B cell (primary cell): ENCODE results near the gene ETFRF1. TPM values are rescaled to one million over a fixed set of nuclear protein-coding genes. Genes with fewer than 3 reads are reported as not detected.
A peak's percentile ranks its signal among the peaks of the same experiment; 100 is the strongest.

Experiments used
- ATAC-seq: fragments of 200-7000 bp; cut with Tn5 transposase; one replicate; pipeline ENCODE4 v1.10.0; 2021; ENCODE audit warnings: low read depth, mild to moderate bottlenecking, moderate number of reproducible peaks, moderate library complexity
- CTCF ChIA-PET: fragments of 350-600 bp; sonication (Branson Sonifier 250); formaldehyde crosslinking; loops from one replicate; lab custom pipeline; 2021; ENCODE audit warnings: antibody characterized with exemption, inconsistent platforms; lab: Charles Lee
- POLR2A ChIA-PET: fragments of 350-600 bp; sonication (Branson Sonifier 250); formaldehyde crosslinking; loops from one replicate; lab custom pipeline; 2021; ENCODE audit warnings: antibody characterized with exemption; lab: Charles Lee
- DNase-seq: peaks from one replicate; pipeline ENCODE4 v3.0.0; 2013
- H2AFZ ChIP-seq: 2 replicates; pipeline ENCODE4 v1.6.1; 2012; ENCODE audit warnings: mild to moderate bottlenecking, low read depth, low read length; ENCODE audit not compliant: insufficient read depth, poor library complexity, severe bottlenecking
- H3K27ac ChIP-seq, 2 donors: 1 replicate in 1 of 2; 2 replicates in 1 of 2; pipeline ENCODE4 v1.5.1; 2012 to 2013; ENCODE audit warnings: low read length in 2 of 2, mild to moderate bottlenecking in 2 of 2, moderate library complexity in 1 of 2
- H3K27me3 ChIP-seq, 4 experiments: fragments of 200-600 bp in 1 of 4; sonication (generic) in 1 of 4; replicated peaks in 1 of 4; 1 replicate in 2 of 4; 2 replicates in 2 of 4; pipeline versions ENCODE4 v1.6.1 to v1.7.0; 2013 to 2016; ENCODE audit warnings: low read length in 3 of 4, mild to moderate bottlenecking in 2 of 4, mixed read lengths in 1 of 4, moderate library complexity in 1 of 4; ENCODE audit not compliant: insufficient read depth in 4 of 4, control insufficient read depth in 3 of 4; ENCODE audit errors: control extremely low read depth in 1 of 4
- H3K36me3 ChIP-seq, 2 experiments: replicated peaks in 1 of 2; 1 replicate in 1 of 2; 2 replicates in 1 of 2; pipeline versions ENCODE4 v1.6.1 to v1.7.1; 2013; ENCODE audit warnings: low read length in 1 of 2; ENCODE audit not compliant: insufficient read depth in 2 of 2, control insufficient read depth in 1 of 2; ENCODE audit errors: control extremely low read depth in 1 of 2, extremely low read depth in 1 of 2
- H3K4me1 ChIP-seq, 2 donors: fragments of 200-600 bp in 1 of 2; sonication (generic) in 1 of 2; 1 replicate in 1 of 2; 2 replicates in 1 of 2; pipeline versions ENCODE4 v1.5.1 to v1.6.1; 2013 to 2017; ENCODE audit warnings: low read length in 2 of 2; ENCODE audit not compliant: control insufficient read depth in 2 of 2, insufficient read depth in 2 of 2
- H3K4me2 ChIP-seq: replicated peaks from 2 replicates; pipeline ENCODE3; 2012; ENCODE audit warnings: mild to moderate bottlenecking, low read depth, low read length; ENCODE audit not compliant: poor library complexity, severe bottlenecking
- H3K4me3 ChIP-seq, 5 experiments: fragments of 200-600 bp in 1 of 5; sonication (generic) in 1 of 5; 1 replicate in 3 of 5; 2 replicates in 2 of 5; pipeline versions ENCODE4 v1.5.1 to v1.7.0; 2011 to 2016; ENCODE audit warnings: low read length in 4 of 5, mild to moderate bottlenecking in 4 of 5, low read depth in 2 of 5, control low read depth in 1 of 5, moderate library complexity in 1 of 5; ENCODE audit not compliant: insufficient read depth in 1 of 5; ENCODE audit errors: control extremely low read depth in 1 of 5, extremely low read depth in 1 of 5
- H3K79me2 ChIP-seq: fragments of 200-600 bp; sonication (generic); one replicate; pipeline ENCODE4 v1.6.0; 2016; ENCODE audit warnings: low read length; ENCODE audit not compliant: control insufficient read depth, insufficient read depth
- H3K9ac ChIP-seq: fragments of 200-600 bp; sonication (generic); 2 replicates; pipeline ENCODE4 v1.6.1; 2017; ENCODE audit warnings: mild to moderate bottlenecking, low read length, moderate library complexity
- H3K9me3 ChIP-seq, 3 donors: one replicate each; pipeline versions ENCODE4 v1.6.1 to v1.7.1; 2013; ENCODE audit warnings: low read length in 2 of 3; ENCODE audit not compliant: control insufficient read depth in 2 of 3, insufficient read depth in 1 of 3; ENCODE audit errors: control extremely low read depth in 1 of 3
- H4K20me1 ChIP-seq: 2 replicates; pipeline ENCODE4 v1.6.0; 2012; ENCODE audit warnings: mild to moderate bottlenecking, low read length; ENCODE audit not compliant: insufficient read depth, control insufficient read depth, poor library complexity, severe bottlenecking
- H3K27ac Mint-ChIP-seq: one replicate; pipeline ENCODE4 v1.8.0; 2021; ENCODE audit warnings: mixed read lengths
- H3K27me3 Mint-ChIP-seq: one replicate; pipeline ENCODE4 v1.8.0; 2021; ENCODE audit warnings: mixed read lengths
- H3K4me1 Mint-ChIP-seq: one replicate; pipeline ENCODE4 v1.8.0; 2021; ENCODE audit warnings: mixed read lengths
- H3K4me3 Mint-ChIP-seq: one replicate; pipeline ENCODE4 v1.8.0; 2021; ENCODE audit warnings: mixed read lengths
- H3K9me3 Mint-ChIP-seq: one replicate; pipeline ENCODE4 v1.8.0; 2022; ENCODE audit warnings: mixed read lengths; ENCODE audit not compliant: insufficient read depth
- EZH2 ChIP-seq: IDR thresholded peaks from 2 replicates; pipeline ENCODE4 v1.6.1; 2012; ENCODE audit warnings: borderline replicate concordance, low read depth, mild to moderate bottlenecking, moderate library complexity, low read length; ENCODE audit not compliant: insufficient read depth, poor library complexity, severe bottlenecking
- WGBS: methylation state at CpG from one replicate; pipeline ENCODE4 v1.1.5; 2013; ENCODE audit warnings: missing lambda C conversion rate; ENCODE audit not compliant: insufficient coverage; 5-methylcytosine and 5-hydroxymethylcytosine counted together
- intact Hi-C: fragments of 100-400 bp; cut with micrococcal nuclease; formaldehyde crosslinking; loops from one replicate; pipeline ENCODE4 v1.10.0; 2022
- polyA plus RNA-seq: library from polyadenylated mRNA; depleted of rRNA; stranded (reverse); fragments of >200 nt; gene quantifications from 2 replicates; pipeline ENCODE4 v1.2.3, GENCODE V29; 2012
- total RNA-seq, 2 donors: library from RNA; stranded (reverse); fragments of 120-200 nt in 1 of 2; gene quantifications; 1 replicate in 1 of 2; 2 replicates in 1 of 2; pipeline versions ENCODE4 v1.2.3 to v1.2.4, GENCODE V29; 2013 to 2022
- TF ChIP-seq, protein P1 (sequence below): fragments of 200-600 bp; IDR thresholded peaks from one replicate; pipeline ENCODE4 v1.8.0; 2022; ENCODE audit warnings: antibody characterized with exemption, mild to moderate bottlenecking

ETFRF1 gene
- total and polyA plus RNA-seq, 2 donors (not counting 1 experiment from before 2014, with no cell fraction given), result 17.9 to 26.1 TPM

DNA sequence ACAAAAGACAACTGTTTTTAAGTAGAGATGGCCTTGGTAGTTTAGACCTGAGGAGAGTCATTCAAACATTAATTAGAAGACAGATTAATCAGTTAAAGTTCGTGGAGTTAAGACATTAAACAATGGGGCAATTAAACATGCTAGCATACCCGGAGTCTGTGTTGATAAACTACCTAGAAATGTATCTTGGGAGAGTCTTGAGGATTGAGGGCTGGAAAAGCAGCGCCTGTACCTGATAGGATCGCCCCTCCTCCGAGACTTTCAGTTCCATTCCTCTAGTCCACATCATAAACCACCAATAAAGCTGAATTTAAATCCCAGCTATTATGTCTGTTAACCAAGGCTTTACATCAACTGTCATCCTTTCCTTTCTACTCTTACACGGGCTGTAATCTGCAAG is 56.7 kb downstream of the ETFRF1 start:
- peaks cover 32% of the 10 kb centered on the region for H3K79me2 ChIP-seq
- Mint-ChIP-seq H3K4me1 (peaks cover 48% of the 10 kb centered on the region), H3K9me3 (no peaks in the 10 kb centered on the region), H3K4me3 (peak overlapping the region; percentile 94), H3K27ac (peak overlapping the region; percentile 99), H3K27me3 (no peaks in the 10 kb centered on the region)
- H3K4me2 ChIP-seq, result peak overlapping the region; percentile 85
- WGBS, result no CpG with 5 or more reads among the region's 6 CpGs
- peak overlapping the region; percentile 82 for H2AFZ ChIP-seq
- POLR2A ChIA-PET, result interaction anchor here (0.6 to 2.3 kb wide), 2 partner anchors 127 to 133 kb away, joined by 5 to 17 read pairs; no protein-coding TSS in a partner anchor
- TF ChIP-seq, protein P1, sequence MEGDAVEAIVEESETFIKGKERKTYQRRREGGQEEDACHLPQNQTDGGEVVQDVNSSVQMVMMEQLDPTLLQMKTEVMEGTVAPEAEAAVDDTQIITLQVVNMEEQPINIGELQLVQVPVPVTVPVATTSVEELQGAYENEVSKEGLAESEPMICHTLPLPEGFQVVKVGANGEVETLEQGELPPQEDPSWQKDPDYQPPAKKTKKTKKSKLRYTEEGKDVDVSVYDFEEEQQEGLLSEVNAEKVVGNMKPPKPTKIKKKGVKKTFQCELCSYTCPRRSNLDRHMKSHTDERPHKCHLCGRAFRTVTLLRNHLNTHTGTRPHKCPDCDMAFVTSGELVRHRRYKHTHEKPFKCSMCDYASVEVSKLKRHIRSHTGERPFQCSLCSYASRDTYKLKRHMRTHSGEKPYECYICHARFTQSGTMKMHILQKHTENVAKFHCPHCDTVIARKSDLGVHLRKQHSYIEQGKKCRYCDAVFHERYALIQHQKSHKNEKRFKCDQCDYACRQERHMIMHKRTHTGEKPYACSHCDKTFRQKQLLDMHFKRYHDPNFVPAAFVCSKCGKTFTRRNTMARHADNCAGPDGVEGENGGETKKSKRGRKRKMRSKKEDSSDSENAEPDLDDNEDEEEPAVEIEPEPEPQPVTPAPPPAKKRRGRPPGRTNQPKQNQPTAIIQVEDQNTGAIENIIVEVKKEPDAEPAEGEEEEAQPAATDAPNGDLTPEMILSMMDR, result no peak
- TF ChIP-seq EZH2, result no peak
- H3K9ac ChIP-seq, result peak overlapping the region; percentile 89
- intact Hi-C loops, result loop anchor here (1.0 to 2.0 kb wide), 4 partner anchors 56 to 199 kb away; partner anchors contain the start of genes DNAI7 and ETFRF1
- DNase-seq (no peak), ATAC-seq (no peak)
- H3K27me3 ChIP-seq, result no peaks in the 10 kb centered on the region
- H3K4me3 ChIP-seq, result peak overlapping the region in 4 of 5 experiments; percentile 52 to 94 (median 78)
- H3K9me3 ChIP-seq, result no peaks in the 10 kb centered on the region
- no peaks in the 10 kb centered on the region for H4K20me1 ChIP-seq
- peak overlapping the region; percentile 57 to 89 for H3K27ac ChIP-seq
- peaks cover 25 to 42% of the 10 kb centered on the region in 2 donors for H3K4me1 ChIP-seq
- H3K36me3 ChIP-seq, result no peaks in the 10 kb centered on the region
- CTCF ChIA-PET, result interaction anchor here (2.2 kb wide), 1 partner anchor 10 kb away, joined by 7 read pairs; no protein-coding TSS in a partner anchor

GRCh38 chr12:25252946-25253345 is 57.9 kb downstream of the ETFRF1 start:
- no CpG with 5 or more reads among the region's 3 CpGs for WGBS
- Histone ChIP-seq H4K20me1 (no peaks in the 10 kb centered on the region), H2AFZ (peak overlapping the region; percentile 36), H3K79me2 (peaks cover 22% of the 10 kb centered on the region), H3K4me3 (peak overlapping the region in 1 of 5 experiments; percentile 33), H3K9ac (peak overlapping the region; percentile 14), H3K36me3 (no peaks in the 10 kb centered on the region), H3K4me2 (peak overlapping the region; percentile 47), H3K27ac (peak overlapping the region; percentile 59 to 71), H3K27me3 (no peaks in the 10 kb centered on the region), H3K4me1 (peaks cover 25 to 39% of the 10 kb centered on the region in 2 donors), H3K9me3 (no peaks in the 10 kb centered on the region)
- ChIA-PET POLR2A (interaction anchor here (0.5 to 0.6 kb wide), 2 partner anchors 11 to 95 kb away, joined by 3 to 9 read pairs; no protein-coding TSS in a partner anchor), CTCF (interaction anchor here (2.2 kb wide), 1 partner anchor 12 kb away, joined by 7 read pairs; no protein-coding TSS in a partner anchor)
- ATAC-seq, result no peak
- TF ChIP-seq, protein P1, result no peak
- TF ChIP-seq EZH2, result no peak
- no peak for DNase-seq
- intact Hi-C loops, result loop anchor here (2.0 kb wide), 1 partner anchor 68 kb away; no protein-coding TSS in a partner anchor
- H3K4me3 Mint-ChIP-seq, result peak overlapping the region; percentile 44
- peaks cover 42% of the 10 kb centered on the region for H3K4me1 Mint-ChIP-seq
- H3K27ac Mint-ChIP-seq, result peak overlapping the region; percentile 82
- no peaks in the 10 kb centered on the region for H3K9me3 Mint-ChIP-seq
- H3K27me3 Mint-ChIP-seq, result no peaks in the 10 kb centered on the region
